ENCODE data around the gene MAB21L3. TPM values are rescaled to one million over a fixed set of nuclear protein-coding genes. Genes with fewer than 3 reads are reported as not detected.
A peak's percentile ranks its signal among the peaks of the same experiment; 100 is the strongest.

The MAB21L3 gene
- total RNA-seq, 1 donor from 2014 or later, result not detected

DNA sequence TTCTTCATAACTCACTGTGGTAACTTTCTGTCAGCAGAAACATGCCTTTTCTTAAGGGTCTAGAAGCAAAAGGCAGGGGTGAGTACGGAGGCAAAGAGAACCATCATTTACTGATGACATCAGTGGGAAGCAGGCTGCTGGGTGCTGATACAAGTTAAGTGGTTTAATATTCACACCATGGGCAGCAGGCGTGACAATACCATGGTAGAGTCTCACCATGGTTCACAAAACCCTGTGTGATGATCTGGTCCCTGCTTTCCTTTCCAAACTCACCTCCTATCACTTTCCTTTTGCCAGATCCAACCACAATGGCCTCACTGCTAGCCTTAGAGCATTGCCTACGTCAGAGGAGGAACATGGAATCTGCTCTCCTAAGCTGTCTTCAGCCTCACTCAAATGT lies 8.7 kb downstream of the MAB21L3 start:
- no peaks in the 10 kb centered on the region for H3K27me3 Mint-ChIP-seq
- H3K36me3 Mint-ChIP-seq, result no peaks in the 10 kb centered on the region
- H3K27ac Mint-ChIP-seq, result no peak overlapping the region
- DNase-seq (ENCODE audit: extremely low spot score, unreplicated experiment), result no peak
- H3K4me3 Mint-ChIP-seq, result no peak overlapping the region
- peaks cover 9% of the 10 kb centered on the region for H3K4me1 Mint-ChIP-seq (ENCODE audit: unreplicated experiment)
- TF ChIP-seq, protein P1, sequence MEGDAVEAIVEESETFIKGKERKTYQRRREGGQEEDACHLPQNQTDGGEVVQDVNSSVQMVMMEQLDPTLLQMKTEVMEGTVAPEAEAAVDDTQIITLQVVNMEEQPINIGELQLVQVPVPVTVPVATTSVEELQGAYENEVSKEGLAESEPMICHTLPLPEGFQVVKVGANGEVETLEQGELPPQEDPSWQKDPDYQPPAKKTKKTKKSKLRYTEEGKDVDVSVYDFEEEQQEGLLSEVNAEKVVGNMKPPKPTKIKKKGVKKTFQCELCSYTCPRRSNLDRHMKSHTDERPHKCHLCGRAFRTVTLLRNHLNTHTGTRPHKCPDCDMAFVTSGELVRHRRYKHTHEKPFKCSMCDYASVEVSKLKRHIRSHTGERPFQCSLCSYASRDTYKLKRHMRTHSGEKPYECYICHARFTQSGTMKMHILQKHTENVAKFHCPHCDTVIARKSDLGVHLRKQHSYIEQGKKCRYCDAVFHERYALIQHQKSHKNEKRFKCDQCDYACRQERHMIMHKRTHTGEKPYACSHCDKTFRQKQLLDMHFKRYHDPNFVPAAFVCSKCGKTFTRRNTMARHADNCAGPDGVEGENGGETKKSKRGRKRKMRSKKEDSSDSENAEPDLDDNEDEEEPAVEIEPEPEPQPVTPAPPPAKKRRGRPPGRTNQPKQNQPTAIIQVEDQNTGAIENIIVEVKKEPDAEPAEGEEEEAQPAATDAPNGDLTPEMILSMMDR (conservative IDR thresholded peaks at IDR 0.05), result no peak
- H3K9me3 Mint-ChIP-seq, result no peaks in the 10 kb centered on the region

- H3K9me3 Mint-ChIP-seq, result peaks cover 4% of the 10 kb centered on the region
- H3K36me3 Mint-ChIP-seq, result no peaks in the 10 kb centered on the region
- H3K27ac Mint-ChIP-seq, result no peak overlapping the region
- H3K27me3 Mint-ChIP-seq, result peaks cover 3% of the 10 kb centered on the region
- DNase-seq (ENCODE audit: extremely low spot score, unreplicated experiment), result no peak
- peaks cover 9% of the 10 kb centered on the region for H3K4me1 Mint-ChIP-seq (ENCODE audit: unreplicated experiment)
- H3K4me3 Mint-ChIP-seq, result no peak overlapping the region
- TF ChIP-seq, protein P1 (conservative IDR thresholded peaks at IDR 0.05), result no peak
These were observed 12.0 kb downstream of the MAB21L3 start for GRCh38 chr1:116122955-116123757.

DNA sequence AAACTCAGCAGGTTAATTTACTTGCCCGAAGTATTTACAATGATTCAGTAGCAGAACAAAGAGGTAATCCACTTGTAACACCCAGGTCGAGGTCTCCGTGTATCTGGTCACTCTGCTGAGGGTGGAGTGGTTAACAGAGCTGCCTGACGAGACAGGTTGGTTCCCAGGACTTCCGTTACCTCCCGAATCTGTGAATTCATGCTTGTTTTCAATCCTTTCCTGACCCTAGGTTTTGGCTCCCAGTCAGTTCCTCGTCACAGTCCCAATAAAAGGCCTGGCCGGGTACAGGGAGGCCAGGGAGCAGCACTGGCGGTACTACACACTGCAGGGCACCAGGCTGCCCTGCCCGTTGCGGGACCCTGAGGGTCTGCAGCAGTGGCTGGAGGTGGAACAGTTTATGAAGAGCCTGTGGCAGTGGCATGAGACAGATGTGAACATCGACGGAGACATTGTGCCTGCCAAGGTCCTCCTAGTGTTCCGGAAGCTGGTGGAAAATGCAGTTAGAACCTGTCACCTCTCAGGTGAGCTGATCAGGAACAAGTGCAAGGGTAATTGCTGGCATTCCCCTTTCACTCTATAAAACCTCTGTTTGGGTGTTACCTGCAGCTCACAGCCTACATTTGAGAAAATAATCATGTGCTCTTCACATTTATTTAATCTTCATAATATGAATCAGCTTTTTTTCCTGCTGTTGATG lies 12.8 kb downstream of the MAB21L3 start:
- Mint-ChIP-seq H3K4me1 (ENCODE audit: unreplicated experiment) (peaks cover 9% of the 10 kb centered on the region), H3K9me3 (peaks cover 4% of the 10 kb centered on the region), H3K4me3 (no peak overlapping the region), H3K36me3 (no peaks in the 10 kb centered on the region), H3K27me3 (peaks cover 3% of the 10 kb centered on the region), H3K27ac (no peak overlapping the region)
- TF ChIP-seq, protein P1 (conservative IDR thresholded peaks at IDR 0.05), result no peak
- no peak for DNase-seq (ENCODE audit: extremely low spot score, unreplicated experiment)

GRCh38 chr1:116125758-116126157 lies 14.6 kb downstream of the MAB21L3 start:
- peak overlapping the region; percentile 22 for H3K27ac Mint-ChIP-seq

GRCh38 chr1:116126281-116126680 lies 15.1 kb downstream of the MAB21L3 start:
- TF ChIP-seq, protein P1 (conservative IDR thresholded peaks at IDR 0.05), result no peak
- Mint-ChIP-seq H3K4me1 (ENCODE audit: unreplicated experiment) (peaks cover 9% of the 10 kb centered on the region), H3K27me3 (peaks cover 3% of the 10 kb centered on the region), H3K27ac (peak overlapping the region; percentile 22), H3K36me3 (no peaks in the 10 kb centered on the region), H3K4me3 (no peak overlapping the region), H3K9me3 (peaks cover 4% of the 10 kb centered on the region)
- no peak for DNase-seq (ENCODE audit: extremely low spot score, unreplicated experiment)

More at GRCh38 chr1:116125758-116126157, 14.6 kb downstream of the MAB21L3 start:
- H3K27me3 Mint-ChIP-seq, result peaks cover 3% of the 10 kb centered on the region
- peaks cover 9% of the 10 kb centered on the region for H3K4me1 Mint-ChIP-seq (ENCODE audit: unreplicated experiment)
- DNase-seq (ENCODE audit: extremely low spot score, unreplicated experiment), result no peak
- H3K4me3 Mint-ChIP-seq, result no peak overlapping the region
- TF ChIP-seq, protein P1 (conservative IDR thresholded peaks at IDR 0.05), result no peak
- H3K9me3 Mint-ChIP-seq, result peaks cover 4% of the 10 kb centered on the region
- H3K36me3 Mint-ChIP-seq, result no peaks in the 10 kb centered on the region
